ENCODE results near the gene CELF5.
A peak's percentile ranks its signal among the peaks of the same experiment; 100 is the strongest.

CELF5 gene

DNA sequence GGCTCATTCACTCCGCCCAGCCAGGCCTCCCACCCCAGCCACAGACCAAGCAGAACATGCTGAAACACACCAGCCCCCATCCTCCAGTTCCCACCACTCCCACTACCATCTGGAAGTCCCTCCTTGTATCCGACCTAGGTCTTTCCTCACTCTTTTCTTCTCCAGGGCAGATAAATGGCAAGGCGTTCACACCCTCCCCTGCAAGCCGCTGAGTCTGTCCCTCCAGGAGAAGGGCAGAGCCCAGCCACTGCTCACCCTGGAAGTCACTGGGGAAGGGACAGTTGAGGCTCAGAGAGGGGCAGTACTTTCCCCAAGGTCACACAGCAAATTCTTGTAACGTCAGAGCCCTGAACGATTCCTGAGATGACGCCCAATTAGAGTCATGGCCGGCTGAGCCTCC lies 96.4 kb downstream of the CELF5 start:
- Histone ChIP-seq H3K27ac (ENCODE audit: extremely low read depth, low read depth, low read length) (no peak overlapping the region), H3K4me1 (ENCODE audit: control insufficient read depth, insufficient read depth, low read length) (no peaks in the 10 kb centered on the region), H3K9me3 (ENCODE audit: control insufficient read depth, insufficient read depth, low read depth, low read length) (no peaks in the 10 kb centered on the region), H3K4me3 (ENCODE audit: low read depth, low read length) (no peak overlapping the region), H3K36me3 (ENCODE audit: control insufficient read depth in 2 of 2, insufficient read depth in 1 of 2, low read length in 2 of 2) (no peaks in the 10 kb centered on the region)
- no peak for TF ChIP-seq ZNF426 (tag by site-specific recombination; IDR thresholded peaks at IDR 0.05)
- TF ChIP-seq, protein P1, sequence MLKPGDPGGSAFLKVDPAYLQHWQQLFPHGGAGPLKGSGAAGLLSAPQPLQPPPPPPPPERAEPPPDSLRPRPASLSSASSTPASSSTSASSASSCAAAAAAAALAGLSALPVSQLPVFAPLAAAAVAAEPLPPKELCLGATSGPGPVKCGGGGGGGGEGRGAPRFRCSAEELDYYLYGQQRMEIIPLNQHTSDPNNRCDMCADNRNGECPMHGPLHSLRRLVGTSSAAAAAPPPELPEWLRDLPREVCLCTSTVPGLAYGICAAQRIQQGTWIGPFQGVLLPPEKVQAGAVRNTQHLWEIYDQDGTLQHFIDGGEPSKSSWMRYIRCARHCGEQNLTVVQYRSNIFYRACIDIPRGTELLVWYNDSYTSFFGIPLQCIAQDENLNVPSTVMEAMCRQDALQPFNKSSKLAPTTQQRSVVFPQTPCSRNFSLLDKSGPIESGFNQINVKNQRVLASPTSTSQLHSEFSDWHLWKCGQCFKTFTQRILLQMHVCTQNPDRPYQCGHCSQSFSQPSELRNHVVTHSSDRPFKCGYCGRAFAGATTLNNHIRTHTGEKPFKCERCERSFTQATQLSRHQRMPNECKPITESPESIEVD (tag by site-specific recombination; IDR thresholded peaks at IDR 0.05) = no peak
- TF ChIP-seq ZNF169 (tag by site-specific recombination; IDR thresholded peaks at IDR 0.05) = no peak
- no peak for TF ChIP-seq ZNF148 (tag by site-specific recombination; IDR thresholded peaks at IDR 0.05; ENCODE audit: borderline replicate concordance)
- TF ChIP-seq, protein P2, sequence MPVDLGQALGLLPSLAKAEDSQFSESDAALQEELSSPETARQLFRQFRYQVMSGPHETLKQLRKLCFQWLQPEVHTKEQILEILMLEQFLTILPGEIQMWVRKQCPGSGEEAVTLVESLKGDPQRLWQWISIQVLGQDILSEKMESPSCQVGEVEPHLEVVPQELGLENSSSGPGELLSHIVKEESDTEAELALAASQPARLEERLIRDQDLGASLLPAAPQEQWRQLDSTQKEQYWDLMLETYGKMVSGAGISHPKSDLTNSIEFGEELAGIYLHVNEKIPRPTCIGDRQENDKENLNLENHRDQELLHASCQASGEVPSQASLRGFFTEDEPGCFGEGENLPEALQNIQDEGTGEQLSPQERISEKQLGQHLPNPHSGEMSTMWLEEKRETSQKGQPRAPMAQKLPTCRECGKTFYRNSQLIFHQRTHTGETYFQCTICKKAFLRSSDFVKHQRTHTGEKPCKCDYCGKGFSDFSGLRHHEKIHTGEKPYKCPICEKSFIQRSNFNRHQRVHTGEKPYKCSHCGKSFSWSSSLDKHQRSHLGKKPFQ (tag by site-specific recombination; IDR thresholded peaks at IDR 0.05) = peak; percentile 72
- TF ChIP-seq ZNF155 (tag by site-specific recombination; IDR thresholded peaks at IDR 0.05) = no peak
- TF ChIP-seq, protein P3, sequence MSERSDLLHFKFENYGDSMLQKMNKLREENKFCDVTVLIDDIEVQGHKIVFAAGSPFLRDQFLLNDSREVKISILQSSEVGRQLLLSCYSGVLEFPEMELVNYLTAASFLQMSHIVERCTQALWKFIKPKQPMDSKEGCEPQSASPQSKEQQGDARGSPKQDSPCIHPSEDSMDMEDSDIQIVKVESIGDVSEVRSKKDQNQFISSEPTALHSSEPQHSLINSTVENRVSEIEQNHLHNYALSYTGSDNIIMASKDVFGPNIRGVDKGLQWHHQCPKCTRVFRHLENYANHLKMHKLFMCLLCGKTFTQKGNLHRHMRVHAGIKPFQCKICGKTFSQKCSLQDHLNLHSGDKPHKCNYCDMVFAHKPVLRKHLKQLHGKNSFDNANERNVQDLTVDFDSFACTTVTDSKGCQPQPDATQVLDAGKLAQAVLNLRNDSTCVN (tag by site-specific recombination; optimal IDR thresholded peaks at IDR 0.05) = no peak
- peak; percentile 88; the same call in 1 of the 2 replicates for TF ChIP-seq ZNF768 (tag by site-specific recombination; IDR thresholded peaks at IDR 0.05)
- ChIA-PET CTCF (no interaction called here), POLR2A (interaction anchor here (0.5 kb wide), 1 partner anchor 131 kb away, joined by 3 read pairs; no protein-coding TSS in a partner anchor)

DNA sequence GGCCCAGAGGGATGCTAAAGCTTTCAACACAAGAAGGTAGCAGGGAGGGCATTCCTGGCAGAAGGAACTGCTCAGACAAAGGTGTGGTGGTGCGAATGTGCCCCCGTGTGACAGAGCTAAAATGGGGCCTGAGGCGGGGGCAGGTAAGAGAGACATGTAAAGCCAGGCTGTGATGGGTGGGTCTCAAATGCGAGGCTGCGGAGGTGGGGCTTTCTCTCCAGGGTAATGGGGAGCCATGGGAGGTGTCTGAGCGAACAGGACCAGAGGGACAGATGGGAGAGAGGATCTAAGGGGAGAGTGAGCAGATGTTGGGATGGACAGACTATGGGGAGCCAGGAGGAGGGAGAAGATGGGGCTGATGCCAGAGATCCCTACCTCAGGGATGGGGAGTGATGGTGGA lies 97.2 kb downstream of the CELF5 start:
- Histone ChIP-seq H3K9me3 (ENCODE audit: control insufficient read depth, insufficient read depth, low read depth, low read length) (no peaks in the 10 kb centered on the region), H3K27ac (ENCODE audit: extremely low read depth, low read depth, low read length) (no peak overlapping the region), H3K4me1 (ENCODE audit: control insufficient read depth, insufficient read depth, low read length) (no peaks in the 10 kb centered on the region), H3K4me3 (ENCODE audit: low read depth, low read length) (no peak overlapping the region), H3K36me3 (ENCODE audit: control insufficient read depth in 2 of 2, insufficient read depth in 1 of 2, low read length in 2 of 2) (no peaks in the 10 kb centered on the region)
- CTCF ChIA-PET = interaction anchor here (0.9 kb wide), 1 partner anchor 37 kb away, joined by 6 read pairs; no protein-coding TSS in a partner anchor
- POLR2A ChIA-PET = interaction anchor here (0.5 to 0.7 kb wide), 2 partner anchors 130 to 158 kb away, joined by 3 to 6 read pairs; partner anchors contain the start of gene SMIM24
- TF ChIP-seq ZNF560 (tag by site-specific recombination; IDR thresholded peaks at IDR 0.05; ENCODE audit: borderline replicate concordance) (no peak), ZNF843 (tag by site-specific recombination; IDR thresholded peaks at IDR 0.05) (no peak), ZNF510 (tag by site-specific recombination; IDR thresholded peaks at IDR 0.05; ENCODE audit: insufficient replicate concordance) (no peak), ZNF404 (tag by site-specific recombination; IDR thresholded peaks at IDR 0.05) (no peak), ZNF423 (tag by site-specific recombination; IDR thresholded peaks at IDR 0.05) (no peak), HOXC10 (CRISPR knock-in tag; IDR thresholded peaks at IDR 0.05) (no peak), ZNF19 (tag by site-specific recombination; IDR thresholded peaks at IDR 0.05; ENCODE audit: low read depth) (no peak), PBX3 (CRISPR knock-in tag; IDR thresholded peaks at IDR 0.05) (no peak), ZNF169 (tag by site-specific recombination; IDR thresholded peaks at IDR 0.05) (no peak), ZNF16 (tag by site-specific recombination; IDR thresholded peaks at IDR 0.05; ENCODE audit: low read depth) (peak; percentile 93), ZBTB20 (tag by site-specific recombination; IDR thresholded peaks at IDR 0.05) (no peak), ZNF548 (tag by site-specific recombination; IDR thresholded peaks at IDR 0.05) (no peak), ZFP41 (tag by site-specific recombination; IDR thresholded peaks at IDR 0.05; ENCODE audit: borderline replicate concordance) (no peak), SCRT1 (tag by site-specific recombination; IDR thresholded peaks at IDR 0.05; ENCODE audit: borderline replicate concordance) (no peak)
- TF ChIP-seq, protein P4, sequence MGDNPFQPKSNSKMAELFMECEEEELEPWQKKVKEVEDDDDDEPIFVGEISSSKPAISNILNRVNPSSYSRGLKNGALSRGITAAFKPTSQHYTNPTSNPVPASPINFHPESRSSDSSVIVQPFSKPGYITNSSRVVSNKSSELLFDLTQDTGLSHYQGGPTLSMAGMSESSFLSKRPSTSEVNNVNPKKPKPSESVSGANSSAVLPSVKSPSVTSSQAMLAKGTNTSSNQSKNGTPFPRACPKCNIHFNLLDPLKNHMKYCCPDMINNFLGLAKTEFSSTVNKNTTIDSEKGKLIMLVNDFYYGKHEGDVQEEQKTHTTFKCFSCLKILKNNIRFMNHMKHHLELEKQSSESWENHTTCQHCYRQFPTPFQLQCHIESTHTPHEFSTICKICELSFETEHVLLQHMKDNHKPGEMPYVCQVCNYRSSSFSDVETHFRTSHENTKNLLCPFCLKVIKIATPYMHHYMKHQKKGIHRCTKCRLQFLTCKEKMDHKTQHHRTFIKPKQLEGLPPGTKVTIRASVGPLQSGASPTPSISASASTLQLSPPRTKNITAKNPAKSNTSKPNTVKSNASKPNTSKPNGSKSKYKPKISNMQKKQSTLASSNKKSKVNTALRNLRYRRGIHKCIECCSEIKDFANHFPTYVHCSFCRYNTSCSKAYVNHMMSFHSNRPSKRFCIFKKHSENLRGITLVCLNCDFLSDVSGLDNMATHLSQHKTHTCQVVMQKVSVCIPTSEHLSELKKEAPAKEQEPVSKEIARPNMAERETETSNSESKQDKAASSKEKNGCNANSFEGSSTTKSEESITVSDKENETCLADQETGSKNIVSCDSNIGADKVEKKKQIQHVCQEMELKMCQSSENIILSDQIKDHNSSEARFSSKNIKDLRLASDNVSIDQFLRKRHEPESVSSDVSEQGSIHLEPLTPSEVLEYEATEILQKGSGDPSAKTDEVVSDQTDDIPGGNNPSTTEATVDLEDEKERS (tag by site-specific recombination; IDR thresholded peaks at IDR 0.05) = 0 out of 2 replicates have a peak, but pooled peaks have one; percentile 23
